Heart left ventricle (tissue), 16 donors: ENCODE data around the gene SERPINE3. TPM values are rescaled to one million over a fixed set of nuclear protein-coding genes. Genes with fewer than 3 reads are reported as not detected.

Experiments used
- ATAC-seq, 4 donors: fragments of 200-7000 bp; cut with Tn5 transposase; one replicate each; pipeline ENCODE4 v1.9.1; 2020 to 2022; ENCODE audit warnings: moderate library complexity in 4 of 4, mild to moderate bottlenecking in 3 of 4, moderate number of reproducible peaks in 1 of 4
- DNase-seq, 5 donors: peaks; one replicate each; pipeline ENCODE4 v3.0.0-alpha.2; 2020
- H3K27ac ChIP-seq, 12 donors: fragments of 200-600 bp; sonication (generic) in 4 of 12; one replicate each; pipeline versions ENCODE4 v1.5.0 to v1.8.0; 2016 to 2022; ENCODE audit warnings: mild to moderate bottlenecking in 2 of 12
- H3K27me3 ChIP-seq, 9 donors: fragments of 200-600 bp; sonication (generic) in 2 of 9; one replicate each; pipeline versions ENCODE4 v1.5.1 to v1.8.0; 2016 to 2022; ENCODE audit warnings: mild to moderate bottlenecking in 3 of 9
- H3K36me3 ChIP-seq, 9 donors: fragments of 200-600 bp; sonication (generic) in 2 of 9; one replicate each; pipeline versions ENCODE4 v1.5.0 to v1.8.0; 2018 to 2022; ENCODE audit warnings: mild to moderate bottlenecking in 2 of 9
- H3K4me1 ChIP-seq, 12 donors: fragments of 200-600 bp; sonication (generic) in 4 of 12; one replicate each; pipeline versions ENCODE4 v1.5.0 to v1.8.0; 2016 to 2022; ENCODE audit warnings: mild to moderate bottlenecking in 3 of 12
- H3K4me3 ChIP-seq, 12 donors: fragments of 200-600 bp; sonication (generic) in 4 of 12; one replicate each; pipeline versions ENCODE4 v1.5.0 to v1.8.0; 2017 to 2022; ENCODE audit warnings: mild to moderate bottlenecking in 9 of 12, moderate library complexity in 4 of 12
- H3K9me3 ChIP-seq, 12 donors: fragments of 200-600 bp; sonication (generic) in 4 of 12; one replicate each; pipeline versions ENCODE4 v1.5.0 to v1.8.0; 2016 to 2022; ENCODE audit warnings: mild to moderate bottlenecking in 1 of 12
- POLR2A ChIP-seq, 2 donors: fragments of 450-650 bp; IDR thresholded peaks; one replicate each; pipeline ENCODE4 v1.6.1; 2017; ENCODE audit warnings: antibody characterized with exemption in 2 of 2, mild to moderate bottlenecking in 2 of 2, moderate library complexity in 2 of 2
- WGBS, 4 donors: extraction: QIAGEN DNeasy Blood & Tissue Kit in 2 of 4; methylation state at CpG; one replicate each; pipeline versions ENCODE4 v1.1.5 to v1.1.7; 2013 to 2018; 5-methylcytosine and 5-hydroxymethylcytosine counted together
- intact Hi-C, 10 donors: fragments of 100-400 bp; cut with DNase I; formaldehyde crosslinking; loops; one replicate each; pipeline versions ENCODE4 v1.11.1 to v1.14.2; 2022
- polyA plus RNA-seq, 2 donors: library from polyadenylated mRNA; stranded (reverse); fragments of 200-250 nt; gene quantifications; one replicate each; pipeline ENCODE4 v1.2.3, GENCODE V29; 2013
- total RNA-seq, 9 donors: library from RNA; depleted of rRNA in 2 of 9; stranded (reverse); fragments of >200 nt in 2 of 9; fragmentation: NEBNext Ultra II Directional in 3 of 9; extraction: Animal tissue kit (Norgen Biotek cat#: 25700) in 3 of 9; gene quantifications; one replicate each; pipeline versions ENCODE4 v1.1.0 to v1.2.4, GENCODE V29; 2016 to 2023
- TF ChIP-seq, protein P1 (sequence below), 12 donors: fragments of 200-600 bp; sonication (generic) in 4 of 12; IDR thresholded peaks; one replicate each; pipeline versions ENCODE4 v1.5.0 to v1.8.0; 2018 to 2022; ENCODE audit warnings: antibody characterized with exemption in 12 of 12, mild to moderate bottlenecking in 5 of 12
- donor health status: ischemic (EF 13 %, LVEDD 7.1; RV severe dilation, severe dysfunction).
- donor health status: healthy with polysubstance abuse.
- donor health status: DM: no; HTN: yes; CAD: no.
- donor health status: DM: no; HTN: no; CAD: no.
- donor health status: ischemic (EF 25% LVEDD 6.9; RV normal size, moderate dysfunction).
- donor health status: ischemic (EF 25% LVEDD 5.7; RV mildly dilated, moderate dysfunction).
- donor health status: healthy.
- donor health status: DM: yes; HTN: yes; CAD: no.
- donor health status: ischemic (EF 35%, LVEDD 5.7; RV mildly dilated, moderate dysfunction).
- donor health status: nonischemic (EF 11% LVEDD 7.7; RV severe dilation, severe dysfunction).
- donor health status: DM: yes; HTN: yes; CAD: no.
- donor health status: PGD.
- donor health status: ischemic (EF 29% LVEDD 5.4; RV normal size, mild dysfunction).
- donor health status: nonischemic (EF 23%, LVEDD 6.1; RV moderate dilation, normal function).

SERPINE3 gene
- total and polyA plus RNA-seq, 11 donors = 0.14 TPM; not detected in 10

DNA sequence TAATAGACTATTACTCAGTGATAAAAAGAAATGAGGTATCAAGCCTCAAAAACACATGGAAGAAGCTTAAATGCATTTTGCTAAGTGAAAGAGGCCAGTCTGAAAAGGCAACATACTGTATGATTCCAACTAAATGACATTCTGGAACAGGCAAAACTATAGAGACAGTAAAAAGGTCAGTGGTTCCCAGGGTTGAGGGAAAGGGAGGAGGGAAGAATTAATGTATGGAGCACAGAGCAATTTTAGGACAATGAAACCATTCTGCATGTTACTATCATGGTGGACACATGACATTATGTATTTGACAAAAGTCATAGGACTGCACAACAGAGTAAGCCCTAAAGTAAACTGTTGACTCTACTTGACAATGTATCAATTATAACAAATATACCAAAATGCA, 5.7 kb upstream of the SERPINE3 start:
- ATAC-seq (no peak), DNase-seq (no peak)
- intact Hi-C loops = no loop called here
- Histone ChIP-seq H3K9me3 (no peaks in the 10 kb centered on the region), H3K36me3 (no peaks in the 10 kb centered on the region), H3K27ac (no peak overlapping the region), H3K27me3 (no peaks in the 10 kb centered on the region), H3K4me1 (peaks cover 0 to 10% (median 0%) of the 10 kb centered on the region in 12 donors), H3K4me3 (no peak overlapping the region)
- TF ChIP-seq, protein P1, sequence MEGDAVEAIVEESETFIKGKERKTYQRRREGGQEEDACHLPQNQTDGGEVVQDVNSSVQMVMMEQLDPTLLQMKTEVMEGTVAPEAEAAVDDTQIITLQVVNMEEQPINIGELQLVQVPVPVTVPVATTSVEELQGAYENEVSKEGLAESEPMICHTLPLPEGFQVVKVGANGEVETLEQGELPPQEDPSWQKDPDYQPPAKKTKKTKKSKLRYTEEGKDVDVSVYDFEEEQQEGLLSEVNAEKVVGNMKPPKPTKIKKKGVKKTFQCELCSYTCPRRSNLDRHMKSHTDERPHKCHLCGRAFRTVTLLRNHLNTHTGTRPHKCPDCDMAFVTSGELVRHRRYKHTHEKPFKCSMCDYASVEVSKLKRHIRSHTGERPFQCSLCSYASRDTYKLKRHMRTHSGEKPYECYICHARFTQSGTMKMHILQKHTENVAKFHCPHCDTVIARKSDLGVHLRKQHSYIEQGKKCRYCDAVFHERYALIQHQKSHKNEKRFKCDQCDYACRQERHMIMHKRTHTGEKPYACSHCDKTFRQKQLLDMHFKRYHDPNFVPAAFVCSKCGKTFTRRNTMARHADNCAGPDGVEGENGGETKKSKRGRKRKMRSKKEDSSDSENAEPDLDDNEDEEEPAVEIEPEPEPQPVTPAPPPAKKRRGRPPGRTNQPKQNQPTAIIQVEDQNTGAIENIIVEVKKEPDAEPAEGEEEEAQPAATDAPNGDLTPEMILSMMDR (IDR thresholded peaks at IDR 0.05) = no peak
- no peak for TF ChIP-seq POLR2A (IDR thresholded peaks at IDR 0.05)

DNA sequence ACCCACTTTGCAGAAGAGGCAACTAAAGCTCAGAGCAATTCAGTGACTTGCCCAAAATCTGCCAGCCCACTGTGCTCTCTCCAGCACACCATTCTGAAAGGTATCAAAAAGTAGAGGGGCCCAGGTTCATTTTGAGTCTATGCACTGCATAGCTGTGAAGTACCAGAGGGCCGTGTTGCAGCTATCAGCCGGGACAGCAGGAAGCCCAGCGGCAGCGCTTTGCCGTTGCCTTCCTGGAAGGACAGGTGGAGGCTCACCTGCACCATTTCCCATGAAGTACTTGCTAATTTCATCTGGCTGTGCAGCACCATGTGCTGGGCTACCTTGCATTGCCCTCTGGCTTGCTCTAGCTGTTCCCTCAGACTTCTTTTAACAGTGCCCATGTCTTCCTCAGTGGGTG, 2.7 kb upstream of the SERPINE3 start:
- no peak for ATAC-seq
- Histone ChIP-seq H3K4me3 (no peak overlapping the region), H3K36me3 (no peaks in the 10 kb centered on the region), H3K27me3 (no peaks in the 10 kb centered on the region), H3K4me1 (no peaks in the 10 kb centered on the region), H3K9me3 (no peaks in the 10 kb centered on the region), H3K27ac (no peak overlapping the region)
- WGBS, 4 donors = 78 to 92% (median 84%) methylated on average over 4 to 5 of the region's 5 CpGs
- TF ChIP-seq, protein P1 (IDR thresholded peaks at IDR 0.05) = no peak
- TF ChIP-seq POLR2A (IDR thresholded peaks at IDR 0.05) = no peak
- DNase-seq = no peak
- intact Hi-C loops = no loop called here

GRCh38 chr13:51339952-51340732, 651 bp downstream of the SERPINE3 start:
- no peak for TF ChIP-seq POLR2A (IDR thresholded peaks at IDR 0.05)
- TF ChIP-seq, protein P1 (IDR thresholded peaks at IDR 0.05) = no peak
- intact Hi-C loops = no loop called here
- H3K36me3 ChIP-seq = no peaks in the 10 kb centered on the region
- 71 to 83% (median 81%) methylated on average over 4 of the region's 4 CpGs for WGBS, 4 donors
- DNase-seq (no peak), ATAC-seq (no peak)
- no peak overlapping the region for H3K4me3 ChIP-seq
- H3K27ac ChIP-seq = no peak overlapping the region
- H3K27me3 ChIP-seq = no peaks in the 10 kb centered on the region
- H3K9me3 ChIP-seq = no peaks in the 10 kb centered on the region
- H3K4me1 ChIP-seq = no peaks in the 10 kb centered on the region

- Histone ChIP-seq H3K4me1 (no peaks in the 10 kb centered on the region), H3K27ac (no peak overlapping the region), H3K4me3 (no peak overlapping the region), H3K9me3 (no peaks in the 10 kb centered on the region), H3K27me3 (no peaks in the 10 kb centered on the region), H3K36me3 (no peaks in the 10 kb centered on the region)
- TF ChIP-seq, protein P1 (IDR thresholded peaks at IDR 0.05) = no peak
- no peak for TF ChIP-seq POLR2A (IDR thresholded peaks at IDR 0.05)
- intact Hi-C loops = no loop called here
- 79 to 87% (median 80%) methylated on average over 2 of the region's 2 CpGs for WGBS, 4 donors
- DNase-seq (no peak), ATAC-seq (peak in 1 of 4 donors; percentile 44)
Measured at GRCh38 chr13:51341232-51341631, 1.7 kb downstream of the SERPINE3 start.
